HG03280 (cell line): ENCODE results near the gene TMEM87B.
"Not testable (repeated sequence)": the region's sequence is repeated elsewhere in the genome, so short reads cannot be mapped to it uniquely, and the experiment has no call there.

Source experiments
- ATAC-seq: cut with Tn5 transposase; IDR thresholded peaks from one replicate; pipeline ENCODE4 v1.9.1; 2021; ENCODE audit warnings: mild to moderate bottlenecking, moderate library complexity; ENCODE audit not compliant: unreplicated experiment

The TMEM87B gene

DNA sequence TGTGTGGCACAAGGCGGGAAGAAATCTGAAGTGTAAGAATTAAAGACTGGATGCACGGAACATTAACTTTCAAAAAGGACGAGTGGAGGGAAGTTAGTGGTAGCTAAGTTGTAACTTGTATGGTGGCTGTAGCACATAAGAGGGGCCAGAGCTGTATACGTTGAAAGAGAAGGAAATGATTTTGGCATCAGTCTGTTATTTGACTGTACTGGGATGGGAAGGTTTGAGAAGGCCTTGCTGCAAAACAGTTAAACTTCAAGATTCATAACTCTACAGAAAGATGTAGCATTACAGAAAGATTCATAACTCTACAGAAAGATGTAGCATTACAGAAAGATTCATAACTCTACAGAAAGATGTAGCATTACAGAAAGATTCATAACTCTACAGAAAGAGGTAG, 58.3 kb downstream of the TMEM87B start:
- not testable (repeated sequence) for ATAC-seq

DNA sequence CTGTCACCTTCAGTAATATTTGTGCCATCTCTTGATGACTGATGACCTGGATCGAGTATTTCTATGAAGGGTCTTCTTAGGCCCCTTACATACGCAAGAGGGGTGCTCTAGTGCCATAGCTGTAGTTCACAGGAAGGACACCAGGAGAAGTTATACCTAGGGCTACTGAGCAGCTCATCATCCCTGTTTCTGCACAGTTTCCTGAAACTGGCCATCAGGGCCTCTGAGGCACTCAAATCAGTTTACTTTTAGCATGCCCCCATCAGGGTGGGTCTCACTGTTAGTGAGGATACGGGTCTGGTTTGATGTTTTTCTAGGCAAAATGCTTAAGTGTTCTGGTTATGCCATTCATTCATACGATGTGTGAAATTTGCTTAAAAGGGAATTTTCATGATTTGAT, 63.1 kb downstream of the TMEM87B start:
- ATAC-seq: no peak

DNA sequence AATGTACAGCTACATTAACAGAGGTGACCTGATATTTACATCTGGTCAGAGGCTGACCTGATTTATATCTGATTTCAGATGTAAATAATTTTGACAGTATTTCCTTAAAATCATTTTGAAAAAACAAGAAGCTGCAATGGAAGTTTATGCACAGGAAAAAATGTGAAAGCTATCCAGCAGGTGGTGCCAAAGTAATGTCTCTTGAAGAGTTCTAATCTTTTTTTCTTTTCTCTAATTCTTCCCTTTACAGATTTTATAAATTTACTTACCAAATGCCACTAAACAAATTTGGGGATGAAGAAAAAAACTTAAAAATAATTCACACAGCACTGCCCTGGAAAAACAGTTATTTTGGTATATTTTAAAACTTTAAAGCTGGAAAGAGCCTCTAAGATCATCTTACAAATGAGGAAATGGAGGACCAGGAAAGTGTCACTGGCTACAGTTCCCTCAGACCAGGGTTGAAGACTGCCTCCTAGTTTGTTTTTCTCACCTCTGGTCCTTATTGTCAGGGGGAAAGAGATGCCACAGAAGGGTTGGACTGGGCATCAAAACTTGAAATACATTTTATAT, 66.7 kb downstream of the TMEM87B start:
- ATAC-seq: no peak

DNA sequence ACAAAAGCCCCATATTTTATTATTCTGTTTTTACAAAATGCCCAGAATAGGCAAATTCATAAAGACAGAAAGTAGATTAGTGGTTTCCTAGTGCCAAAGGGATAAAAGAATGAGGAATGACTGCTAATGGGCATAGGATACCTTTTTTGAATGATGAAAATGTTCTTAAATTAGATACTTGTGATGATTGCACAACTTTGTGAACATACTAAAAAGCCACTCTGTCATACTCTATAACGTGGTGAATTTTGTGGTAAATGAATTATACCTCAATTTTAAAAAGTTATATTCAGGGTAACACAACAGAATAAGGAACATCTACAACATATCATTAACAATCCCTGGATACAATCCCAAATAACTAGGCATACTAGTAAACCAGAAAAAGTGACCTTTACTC, 74.0 kb downstream of the TMEM87B start:
- ATAC-seq: no peak

GRCh38 chr2:112133344-112133743, 78.3 kb downstream of the TMEM87B start:
- no peak for ATAC-seq

- ATAC-seq: no peak
Measured at GRCh38 chr2:112134120-112134519, 79.1 kb downstream of the TMEM87B start.

DNA sequence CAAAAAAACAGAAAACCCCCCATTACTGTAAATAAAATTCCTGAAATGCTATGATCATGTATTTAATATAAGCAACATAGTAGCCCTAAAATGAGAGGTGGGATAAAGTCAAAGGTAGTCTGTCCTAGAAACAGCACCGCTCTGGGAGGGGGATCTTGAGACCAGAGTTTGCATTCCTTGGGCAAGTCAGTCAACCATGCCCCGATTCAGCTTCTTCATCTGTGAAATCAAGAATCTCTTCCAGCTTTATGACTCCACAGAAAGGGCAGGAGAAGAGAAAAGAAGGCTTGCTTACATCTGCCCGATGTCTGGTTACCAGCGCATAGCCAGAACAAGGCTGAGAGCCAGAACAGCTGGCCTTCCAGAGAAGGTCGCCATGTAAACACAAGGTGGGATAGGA, 81.0 kb downstream of the TMEM87B start:
- ATAC-seq: no peak

- ATAC-seq: no peak
Measured at GRCh38 chr2:112137516-112138158, 82.6 kb downstream of the TMEM87B start.

- ATAC-seq: no peak
Measured at GRCh38 chr2:112138159-112139032, 83.3 kb downstream of the TMEM87B start, which contains the start of gene FBLN7. Gene FBLN7, plus strand, starts transcription at chr2:112138385. Its CDS starts 271 bp downstream, at chr2:112138656.

- ATAC-seq: not testable (repeated sequence)
Measured at GRCh38 chr2:112139033-112139614, 84.1 kb downstream of the TMEM87B start.

- not testable (repeated sequence) for ATAC-seq
Measured at GRCh38 chr2:112139661-112140204, 84.7 kb downstream of the TMEM87B start.

DNA sequence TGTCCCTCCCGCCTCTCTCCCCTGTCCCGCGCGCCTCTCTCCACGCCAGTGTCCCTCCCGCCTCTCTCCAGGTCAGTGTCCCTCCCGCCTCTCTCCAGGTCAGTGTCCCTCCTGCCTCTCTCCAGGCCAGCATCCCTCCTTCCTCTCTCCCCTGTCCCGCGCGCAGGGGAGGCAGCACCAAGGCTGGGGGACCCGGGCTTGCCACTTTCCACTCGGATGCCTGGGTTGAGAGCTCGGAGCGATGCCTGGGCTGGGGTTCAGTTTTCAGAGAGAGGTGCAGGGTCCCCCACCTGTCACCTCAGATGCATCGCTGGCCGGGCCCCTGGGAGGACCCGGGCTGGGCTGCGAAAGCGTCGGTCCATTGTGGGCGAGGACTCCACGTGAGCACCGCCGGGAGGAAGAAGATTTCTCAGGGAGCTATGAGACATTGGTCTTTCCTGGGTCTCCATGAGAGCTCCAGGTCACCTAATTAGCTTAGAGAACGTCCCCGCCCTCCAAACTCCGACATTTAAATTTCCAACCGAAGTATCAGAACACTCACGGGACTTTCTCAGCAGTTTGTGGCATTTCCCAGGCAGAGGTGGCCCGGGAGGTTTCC, 85.2 kb downstream of the TMEM87B start:
- no peak for ATAC-seq

- ATAC-seq: no peak
Measured at GRCh38 chr2:112140899-112141625, 86.0 kb downstream of the TMEM87B start.

- ATAC-seq: no peak
Measured at GRCh38 chr2:112141626-112142007, 86.5 kb downstream of the TMEM87B start.

- ATAC-seq: no peak
Measured at GRCh38 chr2:112142525-112143078, 87.5 kb downstream of the TMEM87B start.

- no peak for ATAC-seq
Measured at GRCh38 chr2:112143150-112143549, 88.1 kb downstream of the TMEM87B start.

- ATAC-seq: no peak
Measured at GRCh38 chr2:112144966-112145365, 89.9 kb downstream of the TMEM87B start.

DNA sequence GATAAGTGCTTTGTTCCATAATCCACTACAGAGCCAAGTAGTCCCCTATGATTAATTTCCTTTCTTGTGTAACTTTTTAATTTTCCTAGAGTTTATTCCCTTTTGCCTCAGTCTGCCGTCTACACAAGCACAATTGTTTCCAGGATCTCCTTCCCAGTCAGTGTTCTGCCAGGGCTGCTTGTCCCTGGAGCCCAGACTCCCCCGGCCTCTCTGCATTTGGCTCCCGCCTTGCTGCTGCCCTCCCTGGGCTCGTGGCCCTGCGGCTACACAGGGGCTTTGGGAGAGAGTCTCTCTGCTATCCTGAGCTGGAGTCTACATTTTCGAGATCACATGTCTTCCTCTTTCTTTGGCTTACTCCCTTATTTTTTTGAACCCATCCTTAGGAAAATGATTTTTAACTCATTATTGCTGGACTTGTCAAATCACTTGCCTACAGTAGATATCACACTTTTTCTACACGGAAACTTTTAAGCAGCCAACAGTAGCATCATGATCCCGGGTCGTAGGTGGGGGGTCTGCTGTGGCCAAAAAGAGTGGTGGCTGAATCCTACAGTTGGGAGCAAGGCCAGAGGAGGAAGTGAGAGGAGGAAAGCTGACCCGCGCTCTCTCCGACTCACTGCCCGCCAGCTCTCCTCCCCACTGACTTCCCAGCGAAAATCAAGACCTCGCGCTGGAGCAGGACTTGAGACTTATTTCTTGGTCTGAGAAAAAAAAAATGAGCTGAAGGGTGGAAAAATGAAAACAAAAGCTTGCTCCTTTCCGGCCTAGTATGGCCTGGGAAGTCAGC, 92.5 kb downstream of the TMEM87B start:
- no peak for ATAC-seq

GRCh38 chr2:112148477-112148876, 93.4 kb downstream of the TMEM87B start:
- ATAC-seq: no peak
